Breast epithelium (tissue), 3 donors: ENCODE results near the gene ANKS3.

Experiments
- POLR2AphosphoS5 ChIP-seq, 3 donors: sonication (generic); formaldehyde crosslinking; IDR thresholded peaks; one replicate each; pipeline ENCODE4 v1.6.1; 2017; ENCODE audit warnings: antibody characterized with exemption in 3 of 3
- TF ChIP-seq, protein P1 (sequence below), 3 donors: fragments of 450-650 bp; IDR thresholded peaks; one replicate each; pipeline ENCODE4 v1.5.1; 2016 to 2017; ENCODE audit warnings: antibody characterized with exemption in 3 of 3, mild to moderate bottlenecking in 3 of 3, moderate library complexity in 3 of 3

DNA sequence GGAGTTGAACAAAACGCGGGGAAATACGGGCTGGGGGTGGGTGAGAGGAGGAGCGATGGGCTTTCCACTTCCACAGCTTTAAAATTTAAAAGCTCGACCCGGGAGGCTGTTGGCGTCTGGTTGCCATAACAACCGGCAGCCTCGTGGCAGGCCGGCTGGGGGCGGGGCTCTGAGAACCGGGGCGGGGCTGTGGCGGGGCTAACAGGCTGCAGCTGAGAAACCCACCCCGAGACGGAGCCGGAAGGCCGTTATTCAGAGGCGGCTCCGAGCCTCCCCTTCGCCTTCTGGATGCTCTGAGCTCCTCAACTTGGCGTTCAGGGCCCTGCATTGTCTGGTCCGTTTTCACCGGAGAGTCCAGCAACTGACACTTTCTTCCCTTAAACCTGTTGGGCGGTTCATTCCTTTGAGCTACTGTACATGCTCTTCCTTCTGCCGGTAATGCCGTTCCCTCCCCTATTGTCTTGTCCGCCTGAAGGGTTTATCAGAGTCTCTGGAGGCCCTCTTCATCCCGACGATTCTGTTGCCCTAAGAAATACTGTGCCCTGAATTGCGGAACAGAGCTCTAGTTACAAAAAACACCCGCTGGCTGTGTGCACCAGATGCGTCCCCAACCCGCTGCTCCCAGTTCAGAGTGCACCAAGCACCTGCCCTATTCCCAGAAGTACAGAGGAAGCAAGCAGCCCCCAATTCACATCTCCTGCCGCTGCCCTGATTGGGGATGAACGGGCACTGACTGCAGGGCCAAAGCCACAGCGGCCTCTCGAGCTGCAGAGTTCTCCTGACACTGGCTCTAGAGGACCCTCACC is 862 bp upstream of the ANKS3 start:
- TF ChIP-seq, protein P1, sequence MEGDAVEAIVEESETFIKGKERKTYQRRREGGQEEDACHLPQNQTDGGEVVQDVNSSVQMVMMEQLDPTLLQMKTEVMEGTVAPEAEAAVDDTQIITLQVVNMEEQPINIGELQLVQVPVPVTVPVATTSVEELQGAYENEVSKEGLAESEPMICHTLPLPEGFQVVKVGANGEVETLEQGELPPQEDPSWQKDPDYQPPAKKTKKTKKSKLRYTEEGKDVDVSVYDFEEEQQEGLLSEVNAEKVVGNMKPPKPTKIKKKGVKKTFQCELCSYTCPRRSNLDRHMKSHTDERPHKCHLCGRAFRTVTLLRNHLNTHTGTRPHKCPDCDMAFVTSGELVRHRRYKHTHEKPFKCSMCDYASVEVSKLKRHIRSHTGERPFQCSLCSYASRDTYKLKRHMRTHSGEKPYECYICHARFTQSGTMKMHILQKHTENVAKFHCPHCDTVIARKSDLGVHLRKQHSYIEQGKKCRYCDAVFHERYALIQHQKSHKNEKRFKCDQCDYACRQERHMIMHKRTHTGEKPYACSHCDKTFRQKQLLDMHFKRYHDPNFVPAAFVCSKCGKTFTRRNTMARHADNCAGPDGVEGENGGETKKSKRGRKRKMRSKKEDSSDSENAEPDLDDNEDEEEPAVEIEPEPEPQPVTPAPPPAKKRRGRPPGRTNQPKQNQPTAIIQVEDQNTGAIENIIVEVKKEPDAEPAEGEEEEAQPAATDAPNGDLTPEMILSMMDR (IDR thresholded peaks at IDR 0.05) = no peak
- no peak for TF ChIP-seq POLR2AphosphoS5 (IDR thresholded peaks at IDR 0.05)
